Esophagus (tissue), 2 donors: ENCODE results near the gene SELENOM. TPM values are rescaled to one million over a fixed set of nuclear protein-coding genes. Genes with fewer than 3 reads are reported as not detected.
"Not testable (repeated sequence)": the region's sequence is repeated elsewhere in the genome, so short reads cannot be mapped to it uniquely, and the experiment has no call there.

ENCODE experiments used
- H3K27ac ChIP-seq, 2 donors: one replicate each; pipeline ENCODE4 v1.5.1; 2013; ENCODE audit warnings: low read depth in 2 of 2, mild to moderate bottlenecking in 2 of 2, inconsistent platforms in 1 of 2, low read length in 1 of 2, moderate library complexity in 1 of 2
- H3K27me3 ChIP-seq, 2 donors: one replicate each; pipeline ENCODE4 v1.6.1; 2013; ENCODE audit warnings: low read length in 2 of 2, control low read depth in 1 of 2, mild to moderate bottlenecking in 1 of 2; ENCODE audit not compliant: insufficient read depth in 2 of 2, control insufficient read depth in 1 of 2
- H3K36me3 ChIP-seq, 2 donors: one replicate each; pipeline ENCODE4 v1.6.1; 2013; ENCODE audit warnings: low read length in 1 of 2; ENCODE audit not compliant: control insufficient read depth in 2 of 2, insufficient read depth in 2 of 2
- H3K4me1 ChIP-seq, 2 donors: one replicate each; pipeline ENCODE4 v1.6.1; 2013; ENCODE audit warnings: low read length in 1 of 2; ENCODE audit not compliant: control insufficient read depth in 2 of 2, insufficient read depth in 2 of 2
- H3K4me3 ChIP-seq, 2 donors: one replicate each; pipeline ENCODE4 v1.5.1; 2013; ENCODE audit warnings: low read length in 2 of 2, mild to moderate bottlenecking in 2 of 2, low read depth in 1 of 2, moderate library complexity in 1 of 2
- H3K9me3 ChIP-seq, 2 donors: one replicate each; pipeline ENCODE4 v1.6.1; 2013; ENCODE audit warnings: mild to moderate bottlenecking in 2 of 2, low read depth in 1 of 2, low read length in 1 of 2, moderate library complexity in 1 of 2; ENCODE audit not compliant: control insufficient read depth in 2 of 2, insufficient read depth in 1 of 2
- WGBS, 2 donors: extraction: QIAGEN DNeasy Blood & Tissue Kit; methylation state at CpG; one replicate each; pipeline ENCODE4 v1.1.7; 2013; 5-methylcytosine and 5-hydroxymethylcytosine counted together
- polyA plus RNA-seq, 2 donors: library from polyadenylated mRNA; stranded (reverse); fragments of 200-250 nt; gene quantifications; one replicate each; pipeline ENCODE4 v1.2.3, GENCODE V29; 2013
- donor health status: healthy with polysubstance abuse.
- donor health status: Bipolar disorder and iron deficiency.

Gene SELENOM
- polyA plus RNA-seq, 2 donors = 41.1 to 127 TPM

- 14 to 20% methylated on average over 18 of the region's 18 CpGs for WGBS, 2 donors
- H3K4me1 ChIP-seq = peaks cover 11 to 31% of the 10 kb centered on the region in 2 donors
- H3K4me3 ChIP-seq = peak overlapping the region; percentile 57 to 69
- H3K36me3 ChIP-seq = peaks cover 0 to 15% of the 10 kb centered on the region in 2 donors
- H3K9me3 ChIP-seq = no peaks in the 10 kb centered on the region
- H3K27ac ChIP-seq = peak overlapping the region; percentile 94 to 96
- no peaks in the 10 kb centered on the region for H3K27me3 ChIP-seq
Measured at GRCh38 chr22:31083923-31084810, 23.2 kb downstream of the SELENOM start.

GRCh38 chr22:31083377-31083768, 24.0 kb downstream of the SELENOM start:
- Histone ChIP-seq H3K9me3 (no peaks in the 10 kb centered on the region), H3K36me3 (peaks cover 0 to 8% of the 10 kb centered on the region in 2 donors), H3K4me3 (peak overlapping the region; percentile 4 to 20), H3K4me1 (peaks cover 11 to 25% of the 10 kb centered on the region in 2 donors), H3K27me3 (no peaks in the 10 kb centered on the region), H3K27ac (peak overlapping the region; percentile 95 to 96)
- 43 to 49% methylated on average over 3 of the region's 3 CpGs for WGBS, 2 donors

GRCh38 chr22:31082606-31083376, 24.6 kb downstream of the SELENOM start:
- Histone ChIP-seq H3K27ac (peak overlapping the region; percentile 60 to 95), H3K4me1 (peaks cover 11 to 24% of the 10 kb centered on the region in 2 donors), H3K4me3 (peak overlapping the region; percentile 72 to 83), H3K36me3 (peaks cover 0 to 2% of the 10 kb centered on the region in 2 donors), H3K9me3 (no peaks in the 10 kb centered on the region), H3K27me3 (no peaks in the 10 kb centered on the region)
- 52 to 67% methylated on average over 11 of the region's 11 CpGs for WGBS, 2 donors

GRCh38 chr22:31081963-31082605, 25.3 kb downstream of the SELENOM start:
- Histone ChIP-seq H3K9me3 (no peaks in the 10 kb centered on the region), H3K27me3 (no peaks in the 10 kb centered on the region), H3K4me1 (peaks cover 11 to 22% of the 10 kb centered on the region in 2 donors), H3K27ac (peak overlapping the region; percentile 60 to 95), H3K36me3 (no peaks in the 10 kb centered on the region), H3K4me3 (peak overlapping the region; percentile 72 to 83)
- 25 to 29% methylated on average over 6 of the region's 6 CpGs for WGBS, 2 donors

- H3K4me1 ChIP-seq = peaks cover 11 to 24% of the 10 kb centered on the region in 2 donors
- no peaks in the 10 kb centered on the region for H3K27me3 ChIP-seq
- WGBS, 2 donors = 0% methylated on average over 63 of the region's 63 CpGs
Measured at GRCh38 chr22:31080848-31081649, 26.3 kb downstream of the SELENOM start, which contains the start of gene SMTN. Gene SMTN, plus strand, starts transcription at chr22:31081318. Its CDS starts 1,941 bp downstream, at chr22:31083259.

GRCh38 chr22:31080164-31080847, 27.1 kb downstream of the SELENOM start:
- WGBS, 2 donors = 31 to 36% methylated on average over 5 of the region's 5 CpGs
- H3K9me3 ChIP-seq = no peaks in the 10 kb centered on the region
- no peaks in the 10 kb centered on the region for H3K27me3 ChIP-seq
- peak overlapping the region; percentile 72 to 83 for H3K4me3 ChIP-seq
- H3K4me1 ChIP-seq = peaks cover 11 to 22% of the 10 kb centered on the region in 2 donors
- peak overlapping the region; percentile 76 to 92 for H3K27ac ChIP-seq
- H3K36me3 ChIP-seq = no peaks in the 10 kb centered on the region

More at GRCh38 chr22:31080848-31081649, 26.3 kb downstream of the SELENOM start, which contains the start of gene SMTN:
- H3K4me3 ChIP-seq = peak within 1 kb of the TSS; percentile 72 to 83
- peak within 1 kb of the TSS; percentile 76 to 95 for H3K27ac ChIP-seq
- no peaks in the 10 kb centered on the region for H3K9me3 ChIP-seq
- no peaks in the 10 kb centered on the region for H3K36me3 ChIP-seq

- Histone ChIP-seq H3K36me3 (no peaks in the 10 kb centered on the region), H3K4me1 (peaks cover 11 to 19% of the 10 kb centered on the region in 2 donors), H3K27me3 (no peaks in the 10 kb centered on the region), H3K9me3 (no peaks in the 10 kb centered on the region), H3K4me3 (no peak overlapping the region), H3K27ac (no peak overlapping the region)
- WGBS, 2 donors = 63 to 86% methylated on average over 12 of the region's 12 CpGs
Measured at GRCh38 chr22:31079095-31079642, 28.2 kb downstream of the SELENOM start.

- H3K9me3 ChIP-seq, H3K27me3 ChIP-seq, H3K27ac ChIP-seq, H3K36me3 ChIP-seq, H3K4me3 ChIP-seq: not testable (repeated sequence)
- H3K4me1 ChIP-seq = peaks cover 11 to 15% of the 10 kb centered on the region in 2 donors
- WGBS, 2 donors = 81 to 85% methylated on average over 2 of the region's 2 CpGs
Measured at GRCh38 chr22:31078389-31078788, 29.0 kb downstream of the SELENOM start.
